GM21576 (cell line): ENCODE measurements around the gene DGKQ.
A peak's percentile ranks its signal among the peaks of the same experiment; 100 is the strongest.

ENCODE experiments used
- ATAC-seq: cut with Tn5 transposase; IDR thresholded peaks from one replicate; pipeline ENCODE4 v1.9.1; 2021; ENCODE audit warnings: mild to moderate bottlenecking, moderate library complexity; ENCODE audit not compliant: unreplicated experiment

Gene DGKQ

DNA sequence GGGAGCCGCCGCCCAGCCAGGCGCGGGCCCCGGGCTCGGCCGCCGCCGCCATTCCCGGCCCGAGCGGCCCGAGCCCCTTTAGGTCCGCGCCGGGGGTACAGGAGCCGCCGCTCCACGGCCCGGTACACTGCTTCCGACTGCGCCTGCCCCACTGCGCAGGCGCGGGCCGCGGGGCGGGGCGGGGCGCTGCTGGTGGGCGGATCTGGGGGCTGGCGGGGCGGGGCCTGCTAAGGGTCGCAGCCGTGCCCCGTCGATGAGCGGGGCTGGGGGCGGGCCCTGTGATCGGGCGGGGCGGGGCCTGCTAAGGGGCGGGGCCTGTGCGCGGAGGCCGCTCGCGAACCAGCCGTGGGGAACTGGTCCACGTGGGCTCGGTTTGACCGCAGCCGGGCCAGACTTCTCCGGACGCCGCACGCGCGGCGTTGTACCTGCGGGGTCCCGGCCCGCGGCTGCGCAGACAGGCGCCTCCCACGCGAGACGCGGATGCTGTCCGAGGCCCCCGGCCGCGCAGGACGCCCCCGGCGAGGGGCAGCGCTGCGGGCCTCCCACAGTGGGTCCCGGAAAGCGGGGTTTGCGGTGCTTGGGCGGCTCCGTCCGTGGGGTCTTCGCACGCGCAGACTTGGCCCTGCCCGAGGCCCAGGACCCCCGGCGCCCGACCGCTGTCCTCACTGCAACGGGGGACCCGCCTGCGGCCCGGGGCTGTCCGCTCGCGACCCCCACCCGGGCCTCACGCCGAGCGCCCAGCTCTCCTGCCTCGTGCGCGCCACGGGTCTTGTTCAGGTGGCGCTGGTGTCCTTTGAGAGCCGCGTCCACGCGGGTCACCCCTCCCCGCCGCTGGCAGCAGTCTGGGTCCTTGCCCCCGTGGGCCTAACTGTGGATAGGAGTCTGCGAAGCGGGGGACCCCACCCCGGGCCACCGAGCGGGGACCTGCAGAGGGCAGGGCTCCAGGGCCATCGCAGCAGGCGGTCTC lies at the start of gene DGKQ:
Gene DGKQ (minus strand): TSS at position 139 of the 967 bp plus-strand sequence. CDS start 87 bp downstream, at position 52.
- peak; percentile 54 for ATAC-seq

GRCh38 chr4:1022739-1023066 lies 49.3 kb upstream of the DGKQ start:
- no peak for ATAC-seq

DNA sequence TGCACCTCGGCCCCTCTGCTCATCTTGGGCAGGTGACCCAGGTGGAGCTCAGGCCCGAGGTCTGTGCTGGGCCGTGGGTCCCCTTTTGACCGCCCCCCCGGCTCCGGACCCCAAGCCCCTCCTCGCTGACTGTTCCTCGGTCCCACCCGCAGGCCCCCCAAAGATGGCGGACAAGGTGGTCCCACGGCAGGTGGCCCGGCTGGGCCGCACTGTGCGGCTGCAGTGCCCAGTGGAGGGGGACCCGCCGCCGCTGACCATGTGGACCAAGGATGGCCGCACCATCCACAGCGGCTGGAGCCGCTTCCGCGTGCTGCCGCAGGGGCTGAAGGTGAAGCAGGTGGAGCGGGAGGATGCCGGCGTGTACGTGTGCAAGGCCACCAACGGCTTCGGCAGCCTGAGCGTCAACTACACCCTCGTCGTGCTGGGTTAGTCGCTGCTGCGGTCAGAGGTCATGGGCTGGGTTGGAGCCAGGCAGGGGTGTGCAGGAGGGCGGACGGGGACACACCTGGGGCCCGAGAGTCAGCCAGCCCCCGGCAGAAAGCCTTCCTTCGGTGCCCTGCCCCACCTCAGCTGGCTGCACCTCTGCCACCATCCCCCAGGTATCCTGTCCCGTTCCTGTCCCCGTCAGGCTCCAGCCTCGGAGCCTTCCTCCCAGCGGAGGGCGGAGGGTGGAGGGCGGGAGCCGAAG lies 48.8 kb upstream of the DGKQ start:
- ATAC-seq, result no peak

DNA sequence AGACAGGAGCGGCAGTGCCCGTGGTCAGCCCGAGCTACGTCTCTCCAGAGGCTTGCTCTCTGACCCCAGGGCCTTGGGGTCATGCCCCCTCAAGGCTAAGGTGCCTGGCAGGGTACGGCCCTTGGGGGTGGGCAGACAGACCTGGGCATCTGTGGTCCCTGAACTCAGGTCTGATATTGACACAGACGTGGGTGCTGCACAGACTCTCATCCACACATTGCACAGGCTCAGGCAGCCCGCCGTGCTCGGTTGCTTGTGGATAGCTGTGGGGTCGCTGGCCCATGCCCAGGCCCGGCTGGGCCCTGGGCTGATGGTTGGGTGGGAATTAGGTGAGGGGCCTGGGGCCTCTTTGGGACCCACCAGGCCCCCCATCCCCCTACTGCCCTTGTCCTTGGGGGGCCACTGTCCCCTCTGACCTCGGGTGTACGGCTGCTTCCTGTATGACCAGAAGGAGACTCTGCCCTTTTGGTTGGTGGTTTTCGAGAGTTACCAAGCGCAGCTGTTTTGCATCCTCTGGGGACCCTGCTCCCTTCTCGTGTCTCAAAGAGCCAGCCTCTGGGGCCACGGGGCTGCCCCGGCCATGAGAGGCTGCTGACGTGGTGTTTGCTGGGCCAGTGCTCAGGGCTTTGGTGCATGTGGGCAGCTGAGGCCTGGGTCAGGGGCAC lies 48.1 kb upstream of the DGKQ start:
- ATAC-seq, result peak; percentile 84

GRCh38 chr4:1019729-1020470 lies 46.5 kb upstream of the DGKQ start:
- ATAC-seq, result no peak

DNA sequence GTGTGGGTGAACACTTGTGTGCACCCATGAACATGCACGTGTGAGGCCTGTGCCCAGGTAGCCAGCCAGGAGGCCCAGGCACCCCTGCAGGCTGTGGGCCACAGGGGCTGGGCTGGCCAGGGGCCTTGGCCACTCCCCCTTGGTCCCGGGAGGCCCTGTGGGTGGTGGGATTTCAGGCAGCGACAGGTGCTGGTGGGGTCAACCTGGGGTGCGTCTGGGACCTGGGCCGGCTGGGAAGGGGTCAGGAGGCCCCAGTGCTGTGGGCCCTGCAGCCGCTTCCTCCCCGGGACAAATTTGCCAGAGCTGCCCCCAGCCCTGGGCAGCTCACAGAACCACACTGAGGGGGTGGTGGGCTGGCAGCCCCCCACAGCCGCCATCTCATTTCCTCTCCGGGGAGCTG lies 46.0 kb upstream of the DGKQ start:
- ATAC-seq, result no peak

- no peak for ATAC-seq
Measured at GRCh38 chr4:1018147-1019020, 45.0 kb upstream of the DGKQ start.

DNA sequence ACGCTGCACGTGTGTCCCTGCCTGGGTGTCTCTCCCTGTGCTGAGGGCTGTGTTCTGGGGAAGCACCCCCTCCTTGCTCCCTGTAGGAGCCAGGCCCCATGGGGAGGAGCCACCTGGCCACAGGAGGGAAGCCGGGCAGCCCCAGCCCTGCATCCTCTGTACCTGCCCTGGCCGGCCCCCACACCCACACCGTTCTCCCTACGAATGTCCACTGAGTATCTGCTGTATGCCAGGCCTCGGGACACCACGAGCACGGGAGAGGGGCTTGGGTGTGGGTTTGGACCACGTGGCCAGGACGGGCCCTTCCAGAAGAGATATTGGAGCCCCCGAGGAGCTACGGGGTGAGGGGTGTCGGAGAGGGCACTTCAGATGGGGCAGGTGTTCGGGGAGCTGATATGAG lies 44.3 kb upstream of the DGKQ start:
- ATAC-seq, result no peak

DNA sequence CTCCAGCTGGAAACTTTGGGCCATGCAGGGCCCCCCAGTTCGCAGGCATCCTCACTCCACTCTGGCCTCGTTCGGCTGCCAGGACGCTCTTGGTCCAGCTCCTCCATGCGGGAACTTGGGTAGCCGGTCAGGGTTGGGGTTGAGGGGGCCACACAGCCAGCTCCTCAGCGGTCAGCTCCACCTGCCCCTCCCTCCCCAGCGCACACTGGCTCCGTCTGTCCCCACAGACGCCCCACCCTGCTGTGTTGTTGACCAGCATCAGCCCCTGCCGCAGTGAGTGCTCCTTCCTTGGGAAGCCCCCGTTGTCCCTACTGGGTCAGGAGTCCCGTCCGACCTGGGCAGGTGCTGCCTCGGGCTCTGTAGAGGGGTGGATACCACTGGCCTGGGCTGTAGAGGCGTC lies 43.8 kb upstream of the DGKQ start:
- ATAC-seq, result no peak

- ATAC-seq, result no peak
Measured at GRCh38 chr4:1015746-1016145, 42.4 kb upstream of the DGKQ start.

GRCh38 chr4:1015179-1015578 lies 41.8 kb upstream of the DGKQ start:
- no peak for ATAC-seq

GRCh38 chr4:1014291-1015167 lies 41.2 kb upstream of the DGKQ start:
- ATAC-seq, result no peak

DNA sequence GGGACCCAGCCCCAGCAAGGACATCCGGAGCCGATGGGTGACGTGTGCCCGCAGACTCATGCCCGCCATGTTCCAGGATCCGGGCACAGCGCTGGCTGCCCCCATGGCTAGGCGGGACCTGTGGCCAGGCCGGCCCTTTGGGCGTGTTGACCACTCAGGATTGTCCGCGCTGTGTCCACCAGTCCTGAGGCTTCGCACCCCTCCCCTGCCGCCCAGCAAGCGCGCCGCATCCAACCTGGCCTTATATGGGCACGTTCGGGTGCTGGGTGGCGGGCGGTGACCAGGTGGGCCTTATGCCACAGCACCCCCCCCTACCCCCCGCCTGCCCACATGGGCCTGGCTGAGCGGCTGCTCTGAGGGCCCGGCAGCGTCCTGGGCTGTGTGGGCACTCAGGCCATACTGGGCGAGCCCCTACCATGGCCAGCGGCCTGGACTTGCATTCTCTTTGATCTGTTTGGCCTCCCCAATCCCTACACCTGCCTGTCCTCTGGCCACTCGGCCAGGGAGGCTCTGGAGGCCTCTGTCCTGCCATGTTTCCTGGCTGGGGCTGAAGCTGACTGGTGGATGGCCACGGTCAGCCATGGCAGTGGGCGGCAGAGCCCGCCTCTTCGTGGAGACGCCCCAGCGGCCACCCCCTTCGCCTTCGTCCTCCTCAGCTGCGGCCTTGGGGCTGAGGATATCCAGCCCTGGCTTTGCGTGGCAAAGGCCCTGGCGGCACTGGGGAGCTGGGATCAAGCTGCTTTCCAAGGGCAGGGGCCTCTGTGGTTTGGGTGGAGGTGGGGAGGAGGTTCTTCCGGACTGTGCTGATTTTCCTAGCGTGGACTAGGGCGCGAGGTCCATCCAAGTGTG lies 40.1 kb upstream of the DGKQ start:
- ATAC-seq, result no peak

DNA sequence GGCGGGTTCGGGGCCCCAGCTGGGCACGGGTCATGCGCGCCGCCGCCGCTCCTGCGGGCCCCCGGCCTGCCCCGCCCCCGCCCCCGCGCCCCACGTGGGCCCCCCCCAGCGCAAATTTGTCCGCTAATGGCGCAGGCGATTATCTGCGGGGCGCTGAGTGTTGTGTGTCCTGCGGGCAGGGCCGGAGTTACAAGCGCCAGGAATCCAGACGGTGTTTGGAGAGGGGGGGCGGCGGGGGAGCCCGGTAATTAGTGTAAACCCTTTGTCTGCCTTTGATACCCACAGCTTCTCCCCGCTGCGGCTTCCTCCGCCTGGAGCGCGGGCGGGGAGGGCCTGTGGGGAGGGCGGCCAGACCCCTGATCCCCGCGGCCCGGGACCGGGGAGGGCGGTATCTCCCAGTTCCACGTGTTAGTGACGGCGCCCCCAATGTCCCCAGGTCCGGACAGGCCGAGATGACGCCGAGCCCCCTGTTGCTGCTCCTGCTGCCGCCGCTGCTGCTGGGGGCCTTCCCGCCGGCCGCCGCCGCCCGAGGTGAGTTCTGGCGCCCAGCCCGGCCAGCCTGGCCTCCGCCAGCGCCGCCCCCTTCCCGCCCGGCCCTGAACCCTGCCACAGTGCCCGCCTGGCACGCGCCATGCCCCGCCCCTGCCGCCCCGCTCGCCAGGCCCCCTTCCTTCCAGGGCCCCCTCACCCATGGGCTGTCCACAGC lies 38.8 kb upstream of the DGKQ start:
- ATAC-seq, result no peak

GRCh38 chr4:1011666-1012033 lies 38.3 kb upstream of the DGKQ start:
- no peak for ATAC-seq

- peak; percentile 35 for ATAC-seq
Measured at GRCh38 chr4:1011022-1011665, 37.8 kb upstream of the DGKQ start, which contains the start of gene FGFRL1. Gene FGFRL1 (plus strand): TSS chr4:1011626. CDS start chr4:1012486, 860 bp downstream.
